ENCODE data around the gene MESP1.

MESP1 gene

GRCh38 chr15:89781055-89781454, 30.0 kb upstream of the MESP1 start:
- no peak for DNase-seq (ENCODE audit: low read depth)

GRCh38 chr15:89780601-89781000, 29.6 kb upstream of the MESP1 start:
- no peak for DNase-seq (ENCODE audit: low read depth)

GRCh38 chr15:89778861-89779260, 27.8 kb upstream of the MESP1 start:
- DNase-seq (ENCODE audit: low read depth) = no peak

- no peak for DNase-seq (ENCODE audit: low read depth)
Observed at GRCh38 chr15:89777782-89778380, 26.8 kb upstream of the MESP1 start.

GRCh38 chr15:89777073-89777751, 26.2 kb upstream of the MESP1 start:
- no peak for DNase-seq (ENCODE audit: low read depth)

- no peak for DNase-seq (ENCODE audit: low read depth)
Observed at GRCh38 chr15:89776274-89777072, 25.4 kb upstream of the MESP1 start, which contains the start of gene MESP2. TSS of gene MESP2 (plus strand) at chr15:89776332. CDS start at chr15:89776358, 26 bp downstream.

GRCh38 chr15:89775815-89776214, 24.8 kb upstream of the MESP1 start:
- no peak for DNase-seq (ENCODE audit: low read depth)

- no peak for DNase-seq (ENCODE audit: low read depth)
Observed at GRCh38 chr15:89774492-89774891, 23.4 kb upstream of the MESP1 start.

- no peak for DNase-seq (ENCODE audit: low read depth)
Observed at GRCh38 chr15:89772932-89773583, 22.0 kb upstream of the MESP1 start.

- DNase-seq (ENCODE audit: low read depth) = no peak
Observed at GRCh38 chr15:89770041-89770440, 19.0 kb upstream of the MESP1 start.

- DNase-seq (ENCODE audit: low read depth) = no peak
Observed at GRCh38 chr15:89769366-89769765, 18.3 kb upstream of the MESP1 start.

GRCh38 chr15:89768071-89768500, 17.0 kb upstream of the MESP1 start:
- DNase-seq (ENCODE audit: low read depth) = no peak

GRCh38 chr15:89767411-89767915, 16.4 kb upstream of the MESP1 start:
- DNase-seq (ENCODE audit: low read depth) = no peak

- no peak for DNase-seq (ENCODE audit: low read depth)
Observed at GRCh38 chr15:89766357-89767311, 15.6 kb upstream of the MESP1 start.

GRCh38 chr15:89765694-89766093, 14.6 kb upstream of the MESP1 start:
- DNase-seq (ENCODE audit: low read depth) = no peak

GRCh38 chr15:89761929-89762328, 10.9 kb upstream of the MESP1 start:
- DNase-seq (ENCODE audit: low read depth) = no peak

GRCh38 chr15:89761009-89761831, 10.2 kb upstream of the MESP1 start:
- no peak for DNase-seq (ENCODE audit: low read depth)

- peak; percentile 30 for DNase-seq (ENCODE audit: low read depth)
Observed at GRCh38 chr15:89760303-89761008, 9.4 kb upstream of the MESP1 start.

GRCh38 chr15:89759835-89760234, 8.8 kb upstream of the MESP1 start:
- no peak for DNase-seq (ENCODE audit: low read depth)

- DNase-seq (ENCODE audit: low read depth) = no peak
Observed at GRCh38 chr15:89758981-89759380, 7.9 kb upstream of the MESP1 start.

Measured in stimulated activated CD4-positive, alpha-beta T cell treated with anti-CD3 and anti-CD28 coated beads, Interleukin-2, amount 100 ng/mL, for 4 hours (primary cell).